ENCODE results near the gene GPR35.

Gene GPR35

DNA sequence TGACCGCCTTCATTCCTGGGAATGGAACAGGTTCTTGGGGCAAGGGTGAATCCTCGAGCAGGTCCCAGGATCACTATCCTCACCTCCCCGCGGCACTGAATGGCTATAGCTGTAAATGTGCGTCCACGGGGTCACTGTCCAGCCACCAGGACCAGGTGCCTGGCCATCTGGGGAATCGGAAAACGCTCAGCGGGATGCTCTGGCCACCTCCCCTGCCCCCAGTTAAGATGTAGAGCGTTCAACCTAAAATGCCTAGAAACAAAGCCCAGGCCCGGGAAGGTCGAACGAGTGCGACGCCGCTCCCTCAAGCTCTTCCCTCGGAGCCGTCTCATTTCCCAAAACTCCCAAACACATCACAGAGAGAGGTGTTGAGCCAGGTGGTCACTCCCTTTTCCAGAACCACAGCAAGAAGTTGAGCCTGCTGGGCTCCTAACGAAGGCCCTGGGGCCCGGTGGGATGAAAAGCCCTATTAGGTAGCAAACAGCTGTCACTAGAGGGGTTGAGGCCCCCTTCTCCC is 39.5 kb upstream of the GPR35 start:
- ChIA-PET POLR2A (interaction anchor here (1.0 to 2.9 kb wide), 15 partner anchors 9 to 572 kb away, joined by 3 to 23 read pairs (median 4); partner anchors contain the start of gene RNPEPL1), CTCF (interaction anchor here (1.2 kb wide), 1 partner anchor 10 kb away, joined by 3 read pairs; no protein-coding TSS in a partner anchor)
- no peak for DNase-seq (ENCODE audit: extremely low spot score)
- TF ChIP-seq NFRKB (IDR thresholded peaks at IDR 0.05) (no peak), LEF1 (IDR thresholded peaks at IDR 0.05; ENCODE audit: borderline replicate concordance) (no peak), SUZ12 (IDR thresholded peaks at IDR 0.05) (no peak), FOXM1 (IDR thresholded peaks at IDR 0.05; ENCODE audit: borderline replicate concordance) (no peak), CTBP1 (IDR thresholded peaks at IDR 0.05; ENCODE audit: borderline replicate concordance) (no peak), BHLHE40 (IDR thresholded peaks at IDR 0.05; ENCODE audit: borderline replicate concordance) (no peak), ARNT (IDR thresholded peaks at IDR 0.05) (no peak), HDGF (IDR thresholded peaks at IDR 0.05; ENCODE audit: borderline replicate concordance) (no peak), ELF4 (IDR thresholded peaks at IDR 0.05) (no peak), FOXA1 (IDR thresholded peaks at IDR 0.05) (no peak), L3MBTL2 (conservative IDR thresholded peaks at IDR 0.05) (no peak), ZNF384 (IDR thresholded peaks at IDR 0.05) (no peak), TARDBP (IDR thresholded peaks at IDR 0.05) (no peak)

DNA sequence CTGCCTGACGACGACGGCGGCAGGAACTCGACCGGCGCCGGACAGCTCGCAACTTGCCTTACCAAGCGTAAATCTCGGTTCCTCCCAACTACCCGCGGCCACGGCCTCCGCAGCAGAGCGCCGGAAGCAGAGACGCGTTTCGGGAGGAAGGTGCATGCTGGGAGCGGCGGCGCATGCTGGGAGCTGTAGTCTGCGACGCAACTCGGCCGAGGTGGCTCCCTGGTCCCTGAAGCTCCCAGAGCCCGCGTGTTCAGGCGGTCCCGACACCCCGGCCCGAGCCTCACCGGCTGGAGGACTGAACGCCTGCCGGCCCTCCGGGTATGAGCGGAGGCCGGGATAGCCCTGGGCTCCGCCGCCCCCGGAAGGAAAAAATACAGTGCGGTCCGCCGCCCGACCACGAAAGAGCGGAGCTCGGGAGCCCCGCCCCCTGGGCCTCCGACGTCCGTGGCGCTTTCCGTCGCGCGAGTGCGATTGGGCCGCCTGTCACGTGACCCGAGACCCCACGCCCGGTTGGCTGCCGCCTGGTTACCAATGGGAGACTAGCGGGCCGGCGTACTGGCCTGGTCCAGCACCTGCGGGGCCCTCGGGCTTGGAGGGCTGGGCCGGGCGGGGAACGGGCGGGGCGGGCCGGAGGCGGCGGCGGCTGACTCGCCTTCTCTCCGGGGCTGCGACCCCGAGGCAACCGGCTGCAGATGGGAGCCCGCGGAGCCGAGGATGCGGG is 38.9 kb upstream of the GPR35 start, which contains the start of gene CAPN10:
Gene CAPN10, plus strand, starts transcription at position 537 of the 721 bp plus-strand sequence. Its CDS starts 178 bp downstream, at position 715.
- TF ChIP-seq PKNOX1 (IDR thresholded peaks at IDR 0.05) (no peak), ELF4 (IDR thresholded peaks at IDR 0.05) (peak; percentile 59; the same call in 1 of the 2 replicates), L3MBTL2 (conservative IDR thresholded peaks at IDR 0.05) (peak; percentile 86)
- ChIA-PET CTCF (interaction anchor here (0.9 to 1.5 kb wide), 3 partner anchors 9 to 21 kb away, joined by 3 to 8 read pairs (median 3); no protein-coding TSS in a partner anchor), POLR2A (interaction anchor here (0.6 to 2.9 kb wide), 21 partner anchors 9 to 572 kb away, joined by 3 to 23 read pairs (median 4); partner anchors contain the start of gene RNPEPL1)
- peak; percentile 92 for DNase-seq (ENCODE audit: extremely low spot score)

GRCh38 chr2:240586919-240587800 is 38.1 kb upstream of the GPR35 start:
- CTCF ChIA-PET, result interaction anchor here (0.9 to 1.5 kb wide), 3 partner anchors 8 to 21 kb away, joined by 3 to 8 read pairs (median 3); no protein-coding TSS in a partner anchor
- no peak for DNase-seq (ENCODE audit: extremely low spot score)
- no peak for TF ChIP-seq NFRKB (IDR thresholded peaks at IDR 0.05)
- no peak for TF ChIP-seq LEF1 (IDR thresholded peaks at IDR 0.05; ENCODE audit: borderline replicate concordance)
- TF ChIP-seq FOXM1 (IDR thresholded peaks at IDR 0.05; ENCODE audit: borderline replicate concordance), result no peak
- TF ChIP-seq ARNT (IDR thresholded peaks at IDR 0.05), result no peak
- POLR2A ChIA-PET, result interaction anchor here (0.6 to 2.9 kb wide), 21 partner anchors 9 to 571 kb away, joined by 3 to 23 read pairs (median 4); partner anchors contain the start of gene RNPEPL1

DNA sequence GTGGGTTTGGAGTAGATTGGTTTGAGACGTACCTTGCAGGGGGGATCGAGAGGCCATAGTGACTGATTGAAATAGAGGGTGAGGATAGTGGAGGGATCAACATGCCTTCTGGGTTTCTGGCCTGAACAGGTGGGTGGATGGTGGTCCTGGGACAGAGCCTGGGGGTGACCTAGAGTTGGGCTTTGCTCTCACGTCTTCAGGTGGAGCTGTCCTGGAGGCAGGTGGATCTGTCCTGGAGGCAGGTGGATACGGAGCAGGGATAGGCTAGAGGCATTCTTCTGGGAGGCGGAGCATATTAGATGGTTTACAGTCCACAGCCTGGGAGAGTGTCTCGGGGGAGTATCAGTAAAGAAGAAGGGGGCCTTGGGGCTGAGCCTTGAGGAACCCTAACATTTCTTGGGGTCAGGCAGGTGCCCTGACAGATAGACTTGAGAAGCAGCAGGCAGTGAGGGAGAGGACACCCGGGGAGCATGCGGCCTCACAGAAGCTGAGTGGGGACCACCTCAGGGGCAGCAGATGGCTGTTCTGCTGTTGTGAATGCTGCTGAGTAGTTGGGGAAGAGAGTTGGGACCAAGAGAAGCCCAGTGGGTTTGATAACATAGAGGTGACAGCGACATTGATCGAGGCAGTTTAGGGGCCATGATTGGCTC is 37.1 kb upstream of the GPR35 start:
- CTCF ChIA-PET, result interaction anchor here (0.7 kb wide), 1 partner anchor 10 kb away, joined by 3 read pairs; no protein-coding TSS in a partner anchor
- POLR2A ChIA-PET, result interaction anchor here (0.9 to 1.5 kb wide), 2 partner anchors 18 to 20 kb away, joined by 3 read pairs; no protein-coding TSS in a partner anchor
- TF ChIP-seq PKNOX1 (IDR thresholded peaks at IDR 0.05) (no peak), NFRKB (IDR thresholded peaks at IDR 0.05) (no peak), BHLHE40 (IDR thresholded peaks at IDR 0.05; ENCODE audit: borderline replicate concordance) (no peak), FOXM1 (IDR thresholded peaks at IDR 0.05; ENCODE audit: borderline replicate concordance) (no peak), HDGF (IDR thresholded peaks at IDR 0.05; ENCODE audit: borderline replicate concordance) (no peak)
- DNase-seq (ENCODE audit: extremely low spot score), result no peak

DNA sequence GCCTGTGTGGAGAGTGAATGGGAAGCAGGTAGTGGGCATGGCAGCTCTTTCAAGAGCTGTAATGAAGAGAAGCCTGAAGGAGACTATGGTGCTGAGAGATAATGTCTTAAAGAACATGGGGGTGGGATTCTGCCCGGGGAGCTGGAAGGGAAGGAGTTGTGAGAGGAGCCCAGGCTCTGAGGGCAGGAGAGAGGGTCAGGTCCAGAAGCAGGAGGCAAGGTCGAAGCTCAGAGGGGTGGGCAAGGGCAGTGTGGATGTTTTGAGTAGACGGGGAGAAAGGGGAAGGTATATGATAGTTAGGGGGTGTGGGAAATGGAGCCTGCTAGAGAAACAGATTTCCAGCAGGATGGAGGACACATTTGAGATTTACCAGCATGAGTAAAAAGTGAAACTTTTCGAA is 36.6 kb upstream of the GPR35 start:
- ChIA-PET POLR2A (interaction anchor here (1.0 kb wide), 1 partner anchor 28 kb away, joined by 5 read pairs; the partner anchor contains the start of gene DUSP28), CTCF (interaction anchor here (0.6 to 1.7 kb wide), 3 partner anchors 10 to 36 kb away, joined by 3 to 6 read pairs (median 5); no protein-coding TSS in a partner anchor)
- no peak for DNase-seq (ENCODE audit: extremely low spot score)
- TF ChIP-seq HDGF (IDR thresholded peaks at IDR 0.05; ENCODE audit: borderline replicate concordance) (no peak), SUZ12 (IDR thresholded peaks at IDR 0.05) (no peak), CTBP1 (IDR thresholded peaks at IDR 0.05; ENCODE audit: borderline replicate concordance) (no peak), ARNT (IDR thresholded peaks at IDR 0.05) (no peak), NFRKB (IDR thresholded peaks at IDR 0.05) (no peak), FOXM1 (IDR thresholded peaks at IDR 0.05; ENCODE audit: borderline replicate concordance) (no peak), SP1 (IDR thresholded peaks at IDR 0.05) (no peak), FOXA1 (IDR thresholded peaks at IDR 0.05) (no peak), ELF4 (IDR thresholded peaks at IDR 0.05) (no peak), FOXK2 (IDR thresholded peaks at IDR 0.05) (no peak), LEF1 (IDR thresholded peaks at IDR 0.05; ENCODE audit: borderline replicate concordance) (no peak), L3MBTL2 (conservative IDR thresholded peaks at IDR 0.05) (no peak), TARDBP (IDR thresholded peaks at IDR 0.05) (no peak), PKNOX1 (IDR thresholded peaks at IDR 0.05) (no peak), ZNF384 (IDR thresholded peaks at IDR 0.05) (no peak), BHLHE40 (IDR thresholded peaks at IDR 0.05; ENCODE audit: borderline replicate concordance) (no peak)

Measured in HEK293T (cell line).